SK-N-SH treated with all-trans-retinoic acid at 6 μM for 48 hours (cell line): ENCODE data around the gene CACNB2.

Experiments used
- ATAC-seq: fragments of 200-7000 bp; cut with Tn5 transposase; 3 replicates; pipeline ENCODE4 v1.9.1; 2020; ENCODE audit warnings: mild to moderate bottlenecking, moderate library complexity
- ARNTL ChIP-seq: fragments of 450-650 bp; formaldehyde crosslinking; IDR thresholded peaks from 2 replicates; pipeline ENCODE4 v1.5.0; 2020; ENCODE audit warnings: low read depth, mild to moderate bottlenecking, moderate library complexity, borderline replicate concordance
- CSDC2 ChIP-seq: fragments of 250-450 bp; sonication (Bioruptor Pico); IDR thresholded peaks from 2 replicates; pipeline ENCODE4 v1.5.0; 2020; ENCODE audit warnings: mild to moderate bottlenecking, moderate library complexity
- CSRNP3 ChIP-seq: fragments of 250-450 bp; sonication (Bioruptor Pico); IDR thresholded peaks from 2 replicates; pipeline ENCODE4 v1.5.1; 2021; ENCODE audit warnings: mild to moderate bottlenecking, moderate library complexity
- ESRRG ChIP-seq: fragments of 250-450 bp; sonication (Bioruptor Pico); IDR thresholded peaks from 2 replicates; pipeline ENCODE4 v1.6.1; 2021; ENCODE audit warnings: mild to moderate bottlenecking
- GLIS3 ChIP-seq: fragments of 250-450 bp; sonication (Bioruptor Pico); IDR thresholded peaks from 2 replicates; pipeline ENCODE4 v1.5.0; 2020; ENCODE audit warnings: mild to moderate bottlenecking, moderate library complexity
- ISL1 ChIP-seq: fragments of 250-450 bp; sonication (Bioruptor Pico); IDR thresholded peaks from 2 replicates; pipeline ENCODE4 v2.1.2; 2022; ENCODE audit warnings: mild to moderate bottlenecking, moderate library complexity
- OSR1 ChIP-seq: fragments of 250-450 bp; sonication (Bioruptor Pico); IDR thresholded peaks from 2 replicates; pipeline ENCODE4 v1.8.0; 2022; ENCODE audit warnings: moderate library complexity, mild to moderate bottlenecking, inconsistent platforms
- PATZ1 ChIP-seq: fragments of 250-450 bp; sonication (Bioruptor Pico); IDR thresholded peaks from 2 replicates; pipeline ENCODE4 v1.8.0; 2020; ENCODE audit warnings: mild to moderate bottlenecking, moderate library complexity, borderline replicate concordance
- PPARA ChIP-seq: fragments of 250-450 bp; sonication (Bioruptor Pico); IDR thresholded peaks from 2 replicates; pipeline ENCODE4 v1.5.0; 2020; ENCODE audit warnings: mild to moderate bottlenecking, borderline replicate concordance
- RARB ChIP-seq: fragments of 250-450 bp; sonication (Bioruptor Pico); IDR thresholded peaks from 2 replicates; pipeline ENCODE4 v1.8.0; 2021; ENCODE audit warnings: mild to moderate bottlenecking, moderate library complexity
- TCF4 ChIP-seq: fragments of 250-450 bp; sonication (Bioruptor Pico); IDR thresholded peaks from 2 replicates; pipeline ENCODE4 v1.8.0; 2021; ENCODE audit warnings: mild to moderate bottlenecking, moderate library complexity, borderline replicate concordance
- ZFP3 ChIP-seq: fragments of 250-450 bp; sonication (Bioruptor Pico); IDR thresholded peaks from 2 replicates; pipeline ENCODE4 v1.5.0; 2020; ENCODE audit warnings: mild to moderate bottlenecking, moderate library complexity
- ZFP30 ChIP-seq: fragments of 450-650 bp; formaldehyde crosslinking; IDR thresholded peaks from 2 replicates; pipeline ENCODE4 v1.5.0; 2022; ENCODE audit warnings: mild to moderate bottlenecking, moderate library complexity
- ZNF8 ChIP-seq: fragments of 450-650 bp; formaldehyde crosslinking; IDR thresholded peaks from 2 replicates; pipeline ENCODE4 v1.5.0; 2020; ENCODE audit warnings: mild to moderate bottlenecking, moderate library complexity
- TF ChIP-seq, protein P1 (sequence below): fragments of 250-450 bp; sonication (Bioruptor Pico); IDR thresholded peaks from 2 replicates; pipeline ENCODE4 v1.5.0; 2020; ENCODE audit warnings: mild to moderate bottlenecking, moderate library complexity

The CACNB2 gene

GRCh38 chr10:18268005-18268404 lies 127.8 kb downstream of the CACNB2 start:
- no peak for TF ChIP-seq ZFP3 (CRISPR knock-in tag)
- TF ChIP-seq CSDC2 (CRISPR knock-in tag): no peak
- no peak for TF ChIP-seq TCF4 (CRISPR knock-in tag)
- TF ChIP-seq, protein P1, sequence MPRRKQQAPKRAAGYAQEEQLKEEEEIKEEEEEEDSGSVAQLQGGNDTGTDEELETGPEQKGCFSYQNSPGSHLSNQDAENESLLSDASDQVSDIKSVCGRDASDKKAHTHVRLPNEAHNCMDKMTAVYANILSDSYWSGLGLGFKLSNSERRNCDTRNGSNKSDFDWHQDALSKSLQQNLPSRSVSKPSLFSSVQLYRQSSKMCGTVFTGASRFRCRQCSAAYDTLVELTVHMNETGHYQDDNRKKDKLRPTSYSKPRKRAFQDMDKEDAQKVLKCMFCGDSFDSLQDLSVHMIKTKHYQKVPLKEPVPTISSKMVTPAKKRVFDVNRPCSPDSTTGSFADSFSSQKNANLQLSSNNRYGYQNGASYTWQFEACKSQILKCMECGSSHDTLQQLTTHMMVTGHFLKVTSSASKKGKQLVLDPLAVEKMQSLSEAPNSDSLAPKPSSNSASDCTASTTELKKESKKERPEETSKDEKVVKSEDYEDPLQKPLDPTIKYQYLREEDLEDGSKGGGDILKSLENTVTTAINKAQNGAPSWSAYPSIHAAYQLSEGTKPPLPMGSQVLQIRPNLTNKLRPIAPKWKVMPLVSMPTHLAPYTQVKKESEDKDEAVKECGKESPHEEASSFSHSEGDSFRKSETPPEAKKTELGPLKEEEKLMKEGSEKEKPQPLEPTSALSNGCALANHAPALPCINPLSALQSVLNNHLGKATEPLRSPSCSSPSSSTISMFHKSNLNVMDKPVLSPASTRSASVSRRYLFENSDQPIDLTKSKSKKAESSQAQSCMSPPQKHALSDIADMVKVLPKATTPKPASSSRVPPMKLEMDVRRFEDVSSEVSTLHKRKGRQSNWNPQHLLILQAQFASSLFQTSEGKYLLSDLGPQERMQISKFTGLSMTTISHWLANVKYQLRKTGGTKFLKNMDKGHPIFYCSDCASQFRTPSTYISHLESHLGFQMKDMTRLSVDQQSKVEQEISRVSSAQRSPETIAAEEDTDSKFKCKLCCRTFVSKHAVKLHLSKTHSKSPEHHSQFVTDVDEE: no peak
- TF ChIP-seq GLIS3 (CRISPR knock-in tag): no peak
- no peak for TF ChIP-seq ZNF8
- TF ChIP-seq ARNTL: no peak
- no peak for TF ChIP-seq ZFP30 (CRISPR knock-in tag)
- TF ChIP-seq CSRNP3 (CRISPR knock-in tag): no peak
- ATAC-seq: no peak

DNA sequence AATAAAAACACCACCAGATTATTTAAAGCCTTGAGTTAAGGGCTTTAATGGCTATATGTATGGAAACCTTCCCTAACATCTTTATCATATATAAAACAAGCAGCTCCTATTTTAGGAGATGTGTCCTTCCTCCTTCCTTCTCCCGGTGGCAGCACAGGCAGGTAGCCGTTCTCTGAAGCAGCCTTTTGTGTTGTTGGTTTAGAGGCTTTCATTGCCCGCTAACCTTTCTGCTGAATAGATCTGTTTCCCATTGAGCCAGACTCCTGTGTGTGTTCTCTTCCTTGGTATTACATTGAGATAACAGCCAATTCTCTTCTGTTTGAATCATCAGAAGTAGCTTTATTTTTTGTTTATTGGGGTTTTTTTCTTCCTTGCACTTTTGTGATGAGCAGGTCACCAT lies 131.3 kb downstream of the CACNB2 start:
- TF ChIP-seq ESRRG: no peak
- TF ChIP-seq CSDC2 (CRISPR knock-in tag): no peak
- TF ChIP-seq PPARA (CRISPR knock-in tag): no peak
- ATAC-seq: no peak

DNA sequence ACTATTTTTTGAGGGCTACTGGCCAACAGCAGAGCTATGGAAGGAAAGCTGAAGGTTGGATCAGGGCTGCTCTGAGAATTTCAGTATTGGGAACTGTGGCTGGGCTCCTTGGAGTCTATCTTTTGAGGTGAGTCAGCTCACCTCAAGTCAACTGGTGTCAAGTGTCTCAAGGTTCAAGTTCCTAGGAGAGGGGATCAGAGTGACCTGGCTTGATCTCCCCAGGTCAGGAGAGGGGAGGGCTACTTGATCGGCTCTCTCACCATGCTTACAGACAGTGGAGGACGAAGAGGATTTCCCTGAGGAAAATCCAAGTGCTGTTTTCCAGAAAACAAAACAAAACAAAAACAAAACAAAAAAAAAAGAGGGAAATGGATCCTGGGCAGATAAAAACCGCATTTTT lies 132.8 kb downstream of the CACNB2 start:
- TF ChIP-seq CSDC2 (CRISPR knock-in tag): no peak
- TF ChIP-seq ZFP3 (CRISPR knock-in tag): no peak
- TF ChIP-seq CSRNP3 (CRISPR knock-in tag): no peak
- TF ChIP-seq PATZ1 (CRISPR knock-in tag): no peak
- no peak for TF ChIP-seq GLIS3 (CRISPR knock-in tag)
- no peak for TF ChIP-seq RARB (CRISPR knock-in tag)
- TF ChIP-seq PPARA (CRISPR knock-in tag): no peak
- no peak for ATAC-seq

- ATAC-seq: no peak
- TF ChIP-seq CSRNP3 (CRISPR knock-in tag) (no peak), ZFP30 (CRISPR knock-in tag) (no peak)
- TF ChIP-seq, all 23 proteins: peak for 0
Observed at GRCh38 chr10:18278181-18278580, 138.0 kb downstream of the CACNB2 start.

- ATAC-seq: peak; percentile 58
- TF ChIP-seq TCF4 (CRISPR knock-in tag): no peak
- TF ChIP-seq OSR1: no peak
- TF ChIP-seq ISL1 (CRISPR knock-in tag): peak; percentile 52; the same call in 1 of the 2 replicates
- 0 out of 2 replicates have a peak, but pooled peaks have one; percentile 53 for TF ChIP-seq PATZ1 (CRISPR knock-in tag)
- TF ChIP-seq, all 23 proteins: peak for 2
Observed at GRCh38 chr10:18279173-18279572, 138.9 kb downstream of the CACNB2 start.
